Liver (tissue), 9 donors: ENCODE measurements around the gene YAF2. TPM values are rescaled to one million over a fixed set of nuclear protein-coding genes. Genes with fewer than 3 reads are reported as not detected.

Experiments
- DNase-seq: peaks from one replicate; pipeline ENCODE4 v3.0.0-alpha.2; 2017; ENCODE audit warnings: low spot score
- H3K27ac ChIP-seq, 2 donors: one replicate each; pipeline ENCODE4 v1.7.0; 2013; ENCODE audit warnings: inconsistent platforms in 2 of 2, low read length in 2 of 2, control low read depth in 1 of 2, low read depth in 1 of 2, mild to moderate bottlenecking in 1 of 2
- H3K27me3 ChIP-seq, 4 donors: one replicate each; pipeline versions ENCODE4 v1.6.1 to v1.7.0; 2013; ENCODE audit warnings: low read length in 3 of 4, inconsistent platforms in 1 of 4, mild to moderate bottlenecking in 1 of 4, moderate library complexity in 1 of 4; ENCODE audit not compliant: control insufficient read depth in 4 of 4, insufficient read depth in 4 of 4
- H3K36me3 ChIP-seq, 4 donors: one replicate each; pipeline versions ENCODE4 v1.6.1 to v1.7.0; 2013; ENCODE audit warnings: low read length in 3 of 4, mild to moderate bottlenecking in 3 of 4, low read depth in 1 of 4, moderate library complexity in 1 of 4; ENCODE audit not compliant: control insufficient read depth in 4 of 4, insufficient read depth in 3 of 4
- H3K4me1 ChIP-seq, 4 donors: one replicate each; pipeline versions ENCODE4 v1.6.1 to v1.7.0; 2013; ENCODE audit warnings: low read length in 3 of 4, mild to moderate bottlenecking in 3 of 4, moderate library complexity in 1 of 4; ENCODE audit not compliant: control insufficient read depth in 4 of 4, insufficient read depth in 4 of 4
- H3K4me3 ChIP-seq, 3 donors: one replicate each; pipeline versions ENCODE4 v1.6.1 to v1.7.0; 2013; ENCODE audit warnings: low read length in 3 of 3, control low read depth in 1 of 3, low read depth in 1 of 3, mild to moderate bottlenecking in 1 of 3
- H3K9ac ChIP-seq, 2 donors: one replicate each; pipeline ENCODE4 v1.7.0; 2013; ENCODE audit warnings: low read length in 2 of 2, mild to moderate bottlenecking in 2 of 2, moderate library complexity in 2 of 2, control low read depth in 1 of 2, low read depth in 1 of 2
- H3K9me3 ChIP-seq, 4 donors: one replicate each; pipeline versions ENCODE4 v1.6.1 to v1.7.0; 2013; ENCODE audit warnings: low read length in 3 of 4; ENCODE audit not compliant: control insufficient read depth in 4 of 4
- ATF3 ChIP-seq: IDR thresholded peaks from 2 replicates; pipeline ENCODE4 v1.6.1; 2016; ENCODE audit warnings: antibody characterized with exemption
- CTCF ChIP-seq: fragments of 150-350 bp; IDR thresholded peaks from 2 replicates; pipeline ENCODE4 v1.5.1; 2017; ENCODE audit warnings: improper control_type of control experiment, low read depth, low read length; ENCODE audit not compliant: missing input control
- EGR1 ChIP-seq, 2 donors: IDR thresholded peaks; 2 replicates each; pipeline ENCODE4 v1.6.1; 2016 to 2018; ENCODE audit warnings: antibody characterized with exemption in 2 of 2, low read depth in 2 of 2
- FOXA2 ChIP-seq: IDR thresholded peaks from 2 replicates; pipeline ENCODE4 v1.6.1; 2016; ENCODE audit warnings: antibody characterized with exemption
- HNF4A ChIP-seq, 2 donors: conservative IDR thresholded peaks; 2 replicates each; pipeline ENCODE4 v1.6.1; 2016; ENCODE audit warnings: antibody characterized with exemption in 2 of 2, mild to moderate bottlenecking in 2 of 2
- HNF4G ChIP-seq: IDR thresholded peaks from 2 replicates; pipeline ENCODE4 v1.6.1; 2016; ENCODE audit warnings: antibody characterized with exemption
- RAD21 ChIP-seq, 2 donors: IDR thresholded peaks; 2 replicates each; pipeline ENCODE4 v1.6.1; 2016; ENCODE audit warnings: antibody characterized with exemption in 2 of 2, mild to moderate bottlenecking in 2 of 2
- REST ChIP-seq: IDR thresholded peaks from 2 replicates; pipeline ENCODE4 v1.6.1; 2016; ENCODE audit warnings: antibody characterized with exemption, mild to moderate bottlenecking
- RXRA ChIP-seq, 2 donors: IDR thresholded peaks; 2 replicates each; pipeline ENCODE4 v1.6.1; 2017 to 2018; ENCODE audit warnings: antibody characterized with exemption in 2 of 2, mild to moderate bottlenecking in 1 of 2
- SP1 ChIP-seq: IDR thresholded peaks from 2 replicates; pipeline ENCODE4 v1.6.1; 2018; ENCODE audit warnings: antibody characterized with exemption, mild to moderate bottlenecking
- TAF1 ChIP-seq: conservative IDR thresholded peaks from 2 replicates; pipeline ENCODE4 v1.6.1; 2016; ENCODE audit warnings: antibody characterized with exemption, mild to moderate bottlenecking
- YY1 ChIP-seq: IDR thresholded peaks from 2 replicates; pipeline ENCODE4 v1.6.1; 2016; ENCODE audit warnings: antibody characterized with exemption, mild to moderate bottlenecking
- WGBS: extraction: QIAGEN DNeasy Blood & Tissue Kit; methylation state at CpG from one replicate; pipeline ENCODE4 v1.1.7; 2013; 5-methylcytosine and 5-hydroxymethylcytosine counted together
- polyA plus RNA-seq, 2 donors: library from polyadenylated mRNA; stranded (reverse) in 1 of 2; unstranded in 1 of 2; fragments of 200-250 nt in 1 of 2; fragments of >200 nt in 1 of 2; fragmentation: Nextera tagmentation in 1 of 2; extraction: Ambion mirVana in 1 of 2; gene quantifications; one replicate each; pipeline versions ENCODE4 v1.2.1 to v1.2.3, GENCODE V29; 2013 to 2015
- total RNA-seq, 2 donors: library from RNA; depleted of rRNA; stranded (reverse); fragments of >200 nt; gene quantifications; one replicate each; pipeline ENCODE4 v1.2.3, GENCODE V29; 2014
- TF ChIP-seq, protein P1 (sequence below): IDR thresholded peaks from 2 replicates; pipeline ENCODE4 v1.6.1; 2016; ENCODE audit warnings: antibody characterized with exemption
- donor health status: healthy.
- donor health status: healthy.
- donor health status: healthy.
- donor health status: healthy.
- donor health status: healthy.

Gene YAF2
- total and polyA plus RNA-seq, 4 donors, result 7.3 to 22.9 (median 16.2) TPM

DNA sequence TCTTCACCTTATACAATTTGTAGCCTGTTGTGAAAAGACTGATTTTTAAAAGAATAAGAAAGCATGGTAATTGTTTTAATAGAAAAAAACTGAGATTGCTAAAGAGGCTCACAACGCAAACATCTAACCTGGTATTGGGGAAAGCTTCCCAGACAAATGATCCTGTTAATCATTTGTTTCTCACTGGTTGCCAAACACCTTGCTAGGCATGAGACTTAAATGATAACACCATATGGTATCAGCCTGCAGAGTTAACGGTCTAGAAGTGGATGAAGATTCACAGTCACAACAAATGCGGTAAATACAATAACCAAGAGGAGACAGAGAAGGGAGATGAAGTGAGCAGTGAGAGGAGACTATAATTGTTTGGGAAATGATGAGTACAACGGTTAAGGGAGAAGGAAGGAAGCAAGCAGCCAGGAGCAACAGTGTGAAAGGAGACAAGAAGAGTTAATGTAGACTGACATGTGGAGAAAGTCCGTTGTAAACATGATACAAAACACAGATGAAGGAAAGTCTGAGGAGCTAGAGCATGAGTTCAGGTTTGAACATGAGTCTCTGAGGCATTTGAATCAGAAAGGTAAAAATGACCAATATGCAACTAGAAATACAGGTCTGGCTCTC is 113.2 kb downstream of the YAF2 start:
- 25% methylated on average over 5 of the region's 5 CpGs for WGBS

GRCh38 chr12:42119085-42119633 is 118.9 kb downstream of the YAF2 start:
- Histone ChIP-seq H3K9me3 (no peaks in the 10 kb centered on the region), H3K4me1 (no peaks in the 10 kb centered on the region), H3K27me3 (no peaks in the 10 kb centered on the region), H3K4me3 (no peak overlapping the region), H3K9ac (no peak overlapping the region), H3K36me3 (peaks cover 0 to 7% (median 3%) of the 10 kb centered on the region in 4 donors), H3K27ac (no peak overlapping the region)
- DNase-seq, result no peak
- 91% methylated on average over 2 of the region's 2 CpGs for WGBS
- no peak for TF ChIP-seq RAD21 (IDR thresholded peaks at IDR 0.05)
- TF ChIP-seq RXRA (IDR thresholded peaks at IDR 0.05), result no peak
- no peak for TF ChIP-seq FOXA2
- no peak for TF ChIP-seq ATF3
- no peak for TF ChIP-seq HNF4A (conservative IDR thresholded peaks at IDR 0.05)
- no peak for TF ChIP-seq HNF4G
- no peak for TF ChIP-seq YY1
- TF ChIP-seq TAF1, result no peak
- TF ChIP-seq CTCF, result no peak
- no peak for TF ChIP-seq EGR1 (IDR thresholded peaks at IDR 0.05; ENCODE audit: low read depth in 2 of 2)
- TF ChIP-seq REST, result no peak
- TF ChIP-seq, protein P1, sequence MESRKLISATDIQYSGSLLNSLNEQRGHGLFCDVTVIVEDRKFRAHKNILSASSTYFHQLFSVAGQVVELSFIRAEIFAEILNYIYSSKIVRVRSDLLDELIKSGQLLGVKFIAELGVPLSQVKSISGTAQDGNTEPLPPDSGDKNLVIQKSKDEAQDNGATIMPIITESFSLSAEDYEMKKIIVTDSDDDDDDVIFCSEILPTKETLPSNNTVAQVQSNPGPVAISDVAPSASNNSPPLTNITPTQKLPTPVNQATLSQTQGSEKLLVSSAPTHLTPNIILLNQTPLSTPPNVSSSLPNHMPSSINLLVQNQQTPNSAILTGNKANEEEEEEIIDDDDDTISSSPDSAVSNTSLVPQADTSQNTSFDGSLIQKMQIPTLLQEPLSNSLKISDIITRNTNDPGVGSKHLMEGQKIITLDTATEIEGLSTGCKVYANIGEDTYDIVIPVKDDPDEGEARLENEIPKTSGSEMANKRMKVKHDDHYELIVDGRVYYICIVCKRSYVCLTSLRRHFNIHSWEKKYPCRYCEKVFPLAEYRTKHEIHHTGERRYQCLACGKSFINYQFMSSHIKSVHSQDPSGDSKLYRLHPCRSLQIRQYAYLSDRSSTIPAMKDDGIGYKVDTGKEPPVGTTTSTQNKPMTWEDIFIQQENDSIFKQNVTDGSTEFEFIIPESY, result no peak

More for the DNA sequence above, 113.2 kb downstream of the YAF2 start:
- H3K4me1 ChIP-seq, result peaks cover 2 to 14% (median 13%) of the 10 kb centered on the region in 4 donors
- H3K9me3 ChIP-seq, result no peaks in the 10 kb centered on the region
- H3K4me3 ChIP-seq, result no peak overlapping the region
- H3K27me3 ChIP-seq, result no peaks in the 10 kb centered on the region
- no peak for DNase-seq
- no peak overlapping the region for H3K9ac ChIP-seq
- H3K27ac ChIP-seq, result no peak overlapping the region
- no peak for TF ChIP-seq FOXA2
- no peak for TF ChIP-seq EGR1 (IDR thresholded peaks at IDR 0.05; ENCODE audit: low read depth in 2 of 2)
- peak; percentile 8 for TF ChIP-seq SP1
- no peak for TF ChIP-seq CTCF
- TF ChIP-seq, protein P1, result no peak
- peak in 1 of 2 donors; percentile 13 for TF ChIP-seq HNF4A (conservative IDR thresholded peaks at IDR 0.05)
- TF ChIP-seq RXRA (IDR thresholded peaks at IDR 0.05), result no peak
- TF ChIP-seq RAD21 (IDR thresholded peaks at IDR 0.05), result peak in 1 of 2 donors; percentile 25
- no peaks in the 10 kb centered on the region for H3K36me3 ChIP-seq
